Myocyte (in vitro differentiated cells): ENCODE results near the gene RPS3. TPM values are rescaled to one million over a fixed set of nuclear protein-coding genes. Genes with fewer than 3 reads are reported as not detected.
"Not testable (repeated sequence)": the region's sequence is repeated elsewhere in the genome, so short reads cannot be mapped to it uniquely, and the experiment has no call there.

Experiments
- DNase-seq: peaks from one replicate; pipeline ENCODE4 v3.0.0-alpha.2; 2012; ENCODE audit warnings: low read depth
- polyA plus RNA-seq: library from polyadenylated mRNA; unstranded; fragments of >200 nt; gene quantifications from one replicate; pipeline ENCODE4 v1.2.1, GENCODE V29; 2012; ENCODE audit warnings: missing spikeins
- total RNA-seq: library from RNA; depleted of rRNA; stranded (reverse); fragments of >200 nt; gene quantifications from 2 replicates; pipeline ENCODE4 v1.2.3, GENCODE V29; 2014

RPS3 gene
- 652 and 822 TPM in 2 replicates for total RNA-seq
- 1,922 TPM for polyA plus RNA-seq

DNA sequence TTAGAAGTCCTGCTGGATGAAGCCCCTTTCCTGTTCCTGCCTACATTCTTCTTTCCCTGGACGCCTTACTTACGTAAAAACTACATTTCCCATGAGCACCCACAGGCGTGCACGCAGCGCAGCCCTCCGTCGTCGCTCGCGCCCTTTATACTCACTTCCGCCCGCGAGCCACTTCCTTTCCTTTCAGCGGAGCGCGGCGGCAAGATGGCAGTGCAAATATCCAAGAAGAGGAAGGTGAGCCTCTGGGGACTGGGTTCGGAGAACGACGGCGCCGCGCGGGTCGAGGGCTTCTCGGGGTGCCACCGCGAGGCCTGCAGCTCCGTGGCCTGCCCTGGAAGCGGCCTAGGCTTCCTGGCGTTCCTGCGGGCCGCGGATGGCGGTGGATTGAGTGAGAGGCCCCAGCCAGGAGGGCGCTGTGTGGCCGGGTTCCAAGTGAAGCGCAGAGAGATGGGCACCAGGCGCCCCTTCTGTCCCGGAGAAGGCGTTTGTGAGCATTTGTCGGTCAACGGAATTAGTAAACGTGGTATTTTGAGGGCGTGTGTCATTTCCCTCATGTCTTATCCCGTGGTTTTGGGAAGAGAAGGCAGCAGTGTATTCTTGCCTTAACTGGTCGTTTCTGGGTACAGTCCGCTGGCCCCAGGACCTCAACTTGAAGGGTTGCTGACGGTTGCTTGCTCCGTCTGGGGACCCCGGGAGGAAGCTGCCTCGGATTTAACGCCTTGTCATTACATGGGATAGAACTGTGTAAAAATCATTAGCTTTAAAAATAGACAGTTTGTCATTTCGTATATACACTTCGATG is at the start of gene RPS3:
Gene RPS3, plus strand, starts transcription at position 175 of the 802 bp plus-strand sequence. Its CDS starts 30 bp downstream, at position 205.
- peak; percentile 94 for DNase-seq

DNA sequence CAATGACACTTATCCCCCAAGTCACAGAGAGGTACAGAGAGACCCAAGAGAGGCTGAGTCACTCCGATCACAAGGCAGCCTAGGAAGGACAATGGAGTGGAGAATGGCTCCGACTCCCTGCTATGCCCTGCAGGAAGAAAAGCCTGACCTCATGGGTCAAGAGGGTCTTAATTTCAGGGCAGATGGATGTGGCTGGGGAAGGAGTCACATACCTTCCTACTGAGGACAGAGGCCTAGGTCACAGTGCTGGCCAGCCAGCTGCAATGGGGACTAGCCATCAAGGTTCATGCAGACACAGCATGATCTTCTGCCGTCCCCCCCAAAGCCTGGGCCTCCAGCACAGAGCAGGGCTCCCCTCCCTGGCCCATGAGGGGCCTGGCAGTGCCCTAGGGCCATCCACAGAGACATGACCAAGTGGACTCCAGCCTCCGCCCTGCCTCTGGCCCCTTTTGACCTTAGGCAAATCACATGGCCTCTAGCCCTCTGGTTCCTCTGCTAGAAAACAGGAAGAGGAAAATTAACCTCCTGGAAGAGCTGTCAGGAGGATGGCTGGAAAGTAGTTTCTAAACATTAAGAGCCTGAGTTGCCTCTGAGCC is 49.7 kb upstream of the RPS3 start:
- DNase-seq, result no peak

DNA sequence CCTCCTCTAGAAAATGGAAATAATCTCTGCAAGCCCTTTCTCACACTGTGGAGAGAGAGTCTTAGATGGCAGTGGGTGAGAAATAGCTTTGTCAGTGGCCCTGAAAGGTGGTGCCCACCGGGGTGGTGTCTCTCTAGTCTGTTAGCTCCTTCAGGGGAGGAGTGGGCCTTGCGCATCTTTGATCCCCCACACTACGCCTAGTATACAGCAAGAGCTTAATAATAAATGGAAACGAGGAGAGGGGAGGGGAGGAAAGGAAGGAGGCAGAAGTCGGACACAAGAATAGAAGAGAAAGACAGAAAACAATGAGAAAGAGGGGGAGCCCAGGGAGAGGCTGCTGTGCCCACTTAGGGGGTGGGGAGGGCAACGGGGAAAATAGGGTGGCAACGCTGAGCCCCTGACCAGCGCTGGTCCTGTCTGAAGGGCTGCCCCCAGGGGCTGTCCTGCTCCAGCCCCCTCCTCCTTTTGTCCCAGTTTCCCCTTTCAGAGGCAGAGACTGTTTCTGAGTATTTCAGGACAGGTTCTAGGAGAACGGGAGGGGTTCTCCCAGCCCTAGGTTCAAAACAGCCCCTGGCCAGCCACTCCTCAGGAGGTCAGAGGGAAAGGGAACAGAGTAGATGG is 49.1 kb upstream of the RPS3 start:
- DNase-seq, result no peak

DNA sequence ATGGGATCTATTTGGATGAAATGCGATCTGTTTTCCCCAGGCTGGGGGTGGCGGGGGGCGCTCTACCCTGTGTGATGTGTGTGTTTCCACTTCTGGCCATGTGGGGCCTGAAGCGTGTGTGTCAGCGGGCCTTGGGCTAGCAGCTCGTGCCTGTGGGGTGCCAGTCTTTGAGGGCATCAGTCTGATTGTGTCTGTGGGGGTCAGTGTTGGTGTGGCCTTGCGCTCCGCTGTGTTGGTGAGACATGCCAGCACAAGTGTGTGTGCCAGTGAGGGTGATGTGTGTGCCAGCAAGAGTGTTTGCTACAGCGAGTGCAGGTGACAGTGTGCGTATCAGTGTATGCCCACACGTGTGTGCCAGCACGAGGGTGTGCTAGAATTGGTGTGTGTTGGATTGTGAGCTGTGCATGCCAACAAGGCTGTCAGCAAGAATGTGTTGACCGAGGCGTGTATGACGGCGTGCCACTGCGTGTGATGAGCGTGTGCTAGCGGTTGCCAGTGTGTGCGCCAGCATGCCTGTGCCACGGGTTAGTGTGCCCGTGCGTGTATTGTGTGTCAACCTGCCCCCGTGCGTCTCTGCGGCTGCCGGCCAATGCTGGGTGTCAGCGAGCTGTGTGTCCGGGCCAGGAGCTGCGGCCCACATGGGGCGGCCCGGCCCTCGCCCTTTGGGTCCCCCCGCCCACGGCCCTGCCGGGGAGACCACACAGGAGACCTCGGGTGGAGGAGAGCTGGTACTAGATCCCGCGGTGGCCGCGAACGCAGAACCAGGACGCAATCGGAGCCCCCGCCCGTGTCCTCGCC is 48.4 kb upstream of the RPS3 start:
- DNase-seq, result peak; percentile 50

DNA sequence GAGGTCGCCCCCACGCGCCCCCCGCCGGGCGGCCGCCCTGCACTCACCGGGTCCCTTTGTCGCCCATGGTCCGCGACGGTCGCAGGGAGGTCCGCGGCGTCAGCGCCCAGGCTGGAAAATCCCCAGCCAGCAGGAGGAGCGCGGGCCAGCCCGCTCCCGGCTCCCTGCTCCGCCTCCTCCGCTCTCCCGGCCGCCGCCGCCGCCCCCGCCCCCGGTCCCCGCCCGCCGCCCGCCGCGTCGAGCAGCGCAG is 47.9 kb upstream of the RPS3 start, which contains the start of gene ARRB1:
Gene ARRB1, minus strand, starts transcription at position 121 of the 250 bp plus-strand sequence. Its CDS starts 54 bp downstream, at position 67.
- no peak for DNase-seq

DNA sequence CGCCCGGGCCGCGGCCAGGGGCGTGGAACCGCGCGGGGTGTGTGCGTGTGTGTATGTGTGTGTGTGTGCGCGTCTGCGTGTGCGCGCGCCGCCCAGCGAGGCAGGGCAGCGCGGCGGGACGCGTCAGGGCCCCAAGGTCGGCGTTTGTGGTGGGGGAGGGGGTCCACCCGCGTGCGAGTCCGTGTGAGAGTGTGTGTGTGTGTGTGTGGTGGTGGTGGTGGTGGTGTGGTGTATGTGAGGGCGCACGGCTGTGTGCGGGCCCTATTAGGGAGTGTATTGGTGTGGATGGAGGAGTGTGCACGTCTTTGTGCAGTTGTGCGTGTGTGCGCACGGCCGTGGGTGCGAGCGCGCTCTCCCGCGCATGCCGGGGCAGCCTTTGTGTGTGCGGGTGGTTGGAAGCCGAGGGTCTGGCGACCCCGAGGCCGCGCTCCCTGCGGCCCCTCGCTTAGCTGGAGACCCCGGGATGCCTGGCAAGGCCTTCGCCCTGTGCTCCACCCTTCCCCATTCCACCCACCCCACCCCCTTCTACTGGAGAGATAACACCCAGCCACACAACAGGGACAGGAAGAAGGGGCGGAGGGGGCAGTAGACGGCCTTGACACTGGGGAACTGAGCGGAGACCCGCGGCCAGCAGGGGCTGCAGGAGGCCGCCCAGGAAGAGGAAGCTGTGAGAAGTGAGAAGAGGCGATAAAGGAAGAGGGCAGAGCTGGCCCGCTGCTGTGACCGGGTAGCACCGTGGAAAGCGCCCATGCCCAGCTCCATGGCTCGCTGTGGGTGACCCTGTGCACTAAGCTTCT is 47.3 kb upstream of the RPS3 start:
- peak; percentile 67 for DNase-seq

DNA sequence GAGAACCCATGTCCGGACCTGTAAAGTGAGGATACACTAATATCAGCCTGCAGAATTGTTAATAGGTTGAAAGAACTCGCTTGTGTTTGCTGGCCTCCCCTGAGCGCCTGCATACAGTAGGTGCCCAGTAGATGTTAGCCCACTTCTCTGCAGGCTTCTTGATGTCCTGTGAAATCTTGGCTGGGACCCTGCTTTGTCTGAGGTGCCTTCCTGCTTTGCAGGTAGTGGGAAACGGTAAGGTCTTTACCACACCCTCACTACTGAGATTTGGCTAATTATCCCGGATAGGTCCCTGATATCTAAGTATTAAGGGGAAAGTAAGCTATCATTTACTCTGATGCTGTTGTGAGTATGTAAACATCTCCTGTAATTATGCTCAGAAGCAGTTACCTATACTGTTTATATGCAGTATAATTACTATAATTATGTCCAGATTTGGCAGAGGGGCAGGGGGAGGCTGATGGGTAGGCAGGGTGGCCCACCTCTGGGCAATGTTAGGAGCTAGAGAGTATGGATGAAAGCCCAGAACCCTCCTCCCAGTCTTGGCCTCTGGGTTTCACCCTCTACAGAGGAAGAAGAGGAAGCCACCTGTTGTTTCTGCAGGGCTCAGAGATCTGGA is 46.6 kb upstream of the RPS3 start:
- DNase-seq, result no peak

DNA sequence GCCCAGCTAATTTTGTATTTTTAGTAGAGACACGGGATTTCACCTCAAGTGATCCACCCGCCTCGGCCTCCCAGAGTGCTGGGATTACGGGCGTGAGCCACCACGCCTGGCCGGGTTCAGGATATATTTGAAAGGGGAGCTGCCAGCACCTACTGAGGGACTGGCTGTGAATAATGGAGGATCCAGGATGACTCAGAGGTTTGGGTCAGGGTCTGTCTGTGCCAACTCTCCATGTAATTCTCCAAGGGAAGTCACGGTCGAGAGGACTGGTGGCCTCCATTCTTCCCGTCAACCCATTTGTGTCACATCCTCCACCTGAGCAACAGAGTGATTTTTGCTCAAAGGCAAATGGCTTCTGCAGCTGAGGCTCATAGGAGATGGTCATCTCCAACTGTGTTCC is 44.3 kb upstream of the RPS3 start:
- no peak for DNase-seq

DNA sequence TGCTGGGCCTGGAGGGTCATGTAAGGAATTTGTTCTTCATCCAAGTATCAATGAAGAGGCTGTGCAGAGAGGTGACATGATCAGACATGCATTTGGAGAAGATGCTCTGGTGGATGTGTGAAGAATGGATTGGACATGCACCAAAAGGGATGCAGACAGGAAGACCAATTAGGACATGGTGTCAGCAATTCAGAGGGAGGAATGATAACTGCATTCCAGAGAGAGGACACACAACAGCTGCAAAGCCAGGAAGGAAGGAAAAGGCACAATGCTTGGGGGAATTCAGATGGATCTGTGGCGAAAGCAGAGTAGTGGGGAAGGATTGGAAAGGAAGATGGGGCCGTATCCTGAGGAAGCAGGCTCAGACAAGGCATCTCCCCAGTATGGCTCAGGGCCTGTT is 42.7 kb upstream of the RPS3 start:
- peak; percentile 72 for DNase-seq

DNA sequence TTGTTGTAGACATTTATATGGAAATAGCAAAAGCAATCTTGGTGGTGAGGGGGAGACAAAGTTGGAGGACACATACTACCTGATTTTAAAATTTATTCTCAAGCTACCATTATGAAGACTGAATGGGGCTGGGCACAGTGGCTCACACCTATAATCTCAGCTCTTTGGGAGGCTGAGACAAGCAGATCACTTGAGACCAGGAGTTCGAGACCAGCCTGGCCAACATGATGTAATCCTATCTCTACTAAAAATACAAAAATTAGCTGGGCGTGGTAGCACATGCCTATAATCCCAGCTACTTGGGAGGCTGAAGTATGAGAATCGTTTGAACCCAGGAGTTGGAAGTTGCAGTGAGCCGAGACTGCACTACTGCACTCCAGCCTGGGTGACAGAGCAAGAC is 37.0 kb upstream of the RPS3 start:
- DNase-seq, result not testable (repeated sequence)

DNA sequence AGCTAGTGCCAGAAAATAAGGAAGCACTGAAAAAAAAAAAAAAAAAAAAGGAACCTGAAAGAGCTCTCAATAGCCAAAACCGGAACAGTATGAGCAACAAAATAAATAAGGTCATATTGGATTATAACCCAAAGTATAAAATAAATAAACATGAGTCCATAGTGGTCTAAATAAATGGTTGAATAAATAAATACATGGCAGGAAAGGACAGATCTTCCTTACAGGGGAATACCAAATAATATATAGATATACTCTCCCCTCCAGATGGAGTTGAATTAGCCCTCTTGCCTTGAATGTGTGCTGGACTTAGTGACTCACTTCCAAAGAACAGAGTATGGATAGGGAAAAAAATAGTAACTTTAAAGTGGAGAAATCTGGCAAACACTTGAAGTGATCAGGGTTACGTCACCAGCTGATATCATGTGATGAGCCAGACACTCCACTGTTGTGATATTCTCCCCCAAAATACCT is 33.6 kb upstream of the RPS3 start:
- no peak for DNase-seq

DNA sequence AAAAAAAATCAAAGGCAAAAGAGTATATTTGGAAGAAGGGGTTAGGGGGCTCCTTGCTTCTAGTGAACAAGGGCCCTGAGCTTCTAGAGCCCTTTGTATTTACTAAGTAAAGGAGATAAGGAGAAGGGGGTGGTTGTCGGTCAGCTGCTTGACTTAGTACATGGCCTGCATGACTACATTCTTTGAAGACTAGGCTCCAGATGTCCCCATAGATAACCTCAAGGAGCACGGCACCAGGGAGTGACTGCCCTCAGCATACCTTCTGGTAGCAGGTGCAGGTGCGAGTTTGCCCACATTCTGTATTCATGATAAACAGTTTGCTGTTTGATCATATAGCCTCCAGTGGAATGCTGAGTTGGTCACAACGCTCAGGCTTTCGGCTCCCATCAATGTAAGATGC is 32.5 kb upstream of the RPS3 start:
- not testable (repeated sequence) for DNase-seq

DNA sequence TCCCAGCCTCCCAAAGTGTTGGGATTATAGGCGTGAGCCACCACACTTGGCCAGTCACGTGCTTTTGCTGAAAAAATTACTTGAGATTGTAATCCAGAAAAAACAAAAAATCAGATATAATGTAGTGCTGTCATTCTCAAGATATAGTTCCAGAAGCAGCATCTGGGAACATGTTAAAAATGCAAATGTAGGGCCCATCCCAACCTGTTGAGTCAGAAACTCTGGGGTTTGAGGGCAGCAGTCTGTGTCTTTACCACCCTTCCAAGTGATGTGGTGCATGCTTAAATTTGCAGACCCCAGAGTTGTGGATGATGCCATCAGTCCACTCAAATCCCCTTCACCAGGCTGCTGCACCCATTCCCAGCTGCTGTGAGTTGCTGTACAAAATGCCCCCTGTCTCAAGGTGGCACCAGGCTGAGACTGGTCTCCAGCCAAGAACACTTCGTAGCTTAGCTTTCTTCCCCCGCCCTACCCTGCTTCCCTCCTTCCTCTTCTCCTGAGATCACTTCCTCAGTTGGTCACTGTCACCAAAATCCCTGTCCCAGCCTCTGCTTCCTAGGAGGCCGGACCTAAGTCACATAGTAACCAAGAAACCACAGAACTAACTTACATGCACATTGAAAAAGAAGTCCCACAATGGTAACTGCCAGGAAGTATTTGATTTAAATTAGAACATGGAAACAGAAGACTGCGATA is 29.6 kb upstream of the RPS3 start:
- DNase-seq, result no peak

DNA sequence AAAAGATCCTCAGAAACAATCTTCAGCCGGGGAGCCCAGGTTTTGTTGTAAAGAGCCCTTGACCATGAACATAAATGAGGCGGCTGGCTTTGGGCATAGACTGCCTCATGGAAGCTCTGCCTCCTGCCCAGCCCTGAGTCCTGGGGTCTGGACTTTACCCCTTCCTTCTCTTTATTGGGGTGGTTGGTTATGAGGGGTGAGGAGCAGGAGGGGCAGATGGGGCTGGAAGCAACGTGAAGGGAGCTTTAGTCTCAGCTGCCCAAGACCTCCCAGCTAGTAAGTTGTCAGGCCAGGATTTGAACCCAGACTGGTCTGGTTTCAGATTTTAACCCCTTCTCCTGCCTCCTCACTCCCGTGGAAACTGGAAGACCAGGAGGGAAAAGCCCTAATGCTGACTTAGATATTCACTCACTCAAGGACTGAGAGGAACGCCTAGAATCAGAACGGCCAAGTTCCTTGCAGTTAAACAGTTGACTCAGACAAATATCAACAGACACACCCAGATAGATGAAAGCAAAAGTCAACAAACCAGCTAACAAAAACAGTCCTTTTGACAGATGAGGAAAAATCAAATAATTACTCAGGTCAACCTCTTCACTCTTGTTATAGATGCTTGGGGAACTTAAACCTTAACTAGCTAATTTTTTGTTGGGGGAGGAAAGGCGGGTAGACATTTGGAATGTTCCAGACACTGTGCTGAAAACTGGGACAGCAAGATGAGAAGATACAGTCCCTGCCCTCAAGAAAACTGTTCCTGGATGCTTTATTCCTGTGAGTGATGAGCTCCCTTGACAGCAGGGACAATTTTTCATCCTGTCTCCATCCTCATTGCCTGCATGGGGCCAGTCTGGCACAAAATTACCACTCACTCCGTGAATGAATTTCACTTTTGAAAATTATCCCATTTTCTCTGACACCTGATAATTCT is 27.1 kb upstream of the RPS3 start:
- no peak for DNase-seq

DNA sequence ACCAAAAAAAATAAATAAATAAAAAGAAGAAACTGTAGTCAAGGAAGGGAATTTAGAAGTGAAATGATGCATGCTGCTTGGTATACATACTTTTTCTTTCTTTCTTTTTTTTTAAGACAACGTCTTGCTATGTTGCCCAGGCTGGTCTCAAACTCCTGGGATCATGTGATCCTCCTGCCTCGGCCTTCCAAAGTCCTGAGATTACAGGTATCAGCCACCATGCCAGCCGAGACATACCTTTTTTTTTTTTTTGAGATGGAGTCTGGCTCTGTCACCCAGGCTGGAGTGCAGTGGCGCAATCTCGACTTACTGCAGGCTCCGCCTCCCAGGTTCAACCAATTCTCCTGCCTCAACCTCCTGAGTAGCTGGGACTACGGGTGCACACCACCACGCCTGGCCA is 26.1 kb upstream of the RPS3 start:
- no peak for DNase-seq

DNA sequence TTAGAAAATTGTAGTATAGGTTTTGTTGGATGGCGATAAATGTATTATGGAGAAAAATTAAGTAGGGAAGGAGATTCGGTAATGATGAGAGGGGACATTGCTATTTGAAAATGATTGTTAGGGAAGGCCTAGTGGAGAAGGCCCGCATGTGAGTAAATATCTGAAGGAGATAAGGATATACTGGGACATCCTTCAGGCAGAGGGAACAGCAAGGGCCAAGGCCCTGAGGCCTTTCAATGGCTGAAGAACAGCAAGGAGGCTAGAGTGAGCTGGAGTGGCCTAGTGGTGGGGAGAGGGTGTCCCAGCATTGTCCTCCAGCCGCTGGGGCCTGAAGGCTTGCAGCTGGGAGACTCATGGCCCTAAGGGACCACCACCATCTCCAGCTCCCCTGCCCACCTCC is 24.7 kb upstream of the RPS3 start:
- no peak for DNase-seq

DNA sequence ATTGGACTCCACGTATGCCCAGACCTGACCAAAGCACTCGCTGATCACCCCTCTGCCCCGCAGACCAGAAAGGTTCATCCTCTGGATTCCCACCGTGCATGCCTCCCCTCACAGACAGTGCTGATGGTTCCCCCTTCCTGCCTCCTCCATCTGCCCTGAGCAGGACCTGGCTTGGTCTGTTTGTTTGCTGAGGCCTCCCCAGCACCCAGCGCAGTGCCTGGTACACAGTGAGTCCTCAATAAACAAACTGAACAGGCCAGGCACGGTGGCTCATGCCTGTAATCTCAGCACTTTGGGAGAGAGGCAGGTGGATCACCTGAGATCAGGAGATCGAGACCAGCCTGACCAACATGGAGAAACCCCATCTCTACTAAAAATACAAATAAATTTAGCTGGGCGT is 23.7 kb upstream of the RPS3 start:
- no peak for DNase-seq

DNA sequence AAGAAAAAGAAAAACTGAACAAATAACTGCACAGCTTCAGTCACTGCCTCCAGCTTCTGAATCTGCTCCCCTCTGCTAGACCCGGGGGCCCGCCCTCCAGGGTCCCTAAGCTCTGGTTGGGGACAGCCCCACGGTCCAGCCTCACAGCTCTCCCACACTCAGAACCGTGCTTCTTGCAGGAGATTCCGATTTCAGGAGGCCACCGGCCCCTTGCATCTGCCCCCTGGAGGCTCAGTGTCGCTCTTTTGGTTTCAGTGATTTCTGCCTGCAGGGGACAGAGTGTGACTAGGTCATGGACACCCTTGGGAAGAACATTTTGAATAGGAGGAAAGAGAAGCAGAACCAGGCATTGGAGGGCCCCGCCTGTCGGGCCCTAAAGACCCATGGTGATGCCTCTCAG is 23.1 kb upstream of the RPS3 start:
- DNase-seq, result no peak

DNA sequence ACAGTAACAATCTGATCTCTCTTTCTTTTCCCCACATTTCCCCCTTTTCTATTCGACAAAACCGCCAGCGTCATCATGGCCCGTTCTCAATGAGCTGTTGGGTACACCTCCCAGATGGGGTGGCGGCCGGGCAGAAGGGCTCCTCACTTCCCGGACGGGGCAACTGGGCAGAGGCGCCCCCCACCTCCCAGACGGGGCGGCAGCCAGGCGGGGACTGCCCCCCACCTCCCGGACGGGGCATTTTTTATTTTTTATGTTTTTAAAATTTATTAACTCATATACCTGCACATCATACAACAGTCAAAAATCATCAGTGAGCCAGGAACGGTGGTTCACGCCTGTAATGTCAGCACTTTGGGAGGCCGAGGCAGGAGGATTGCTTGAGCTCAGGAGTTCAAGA is 20.5 kb upstream of the RPS3 start:
- not testable (repeated sequence) for DNase-seq
